Mucosa of descending colon (tissue), 3 donors: Measurements from ENCODE around the gene TUFT1. TPM values are rescaled to one million over a fixed set of nuclear protein-coding genes. Genes with fewer than 3 reads are reported as not detected.

Experiments
- ATAC-seq: fragments of 200-7000 bp; cut with Tn5 transposase; one replicate; pipeline ENCODE4 v1.9.1; 2020; ENCODE audit warnings: mild to moderate bottlenecking, moderate library complexity
- DNase-seq, 3 donors: peaks; one replicate each; pipeline ENCODE4 v3.0.0-alpha.2; 2020
- H3K36me3 ChIP-seq: fragments of 200-600 bp; one replicate; pipeline ENCODE4 v1.8.0; 2021; ENCODE audit warnings: low read depth, mild to moderate bottlenecking
- H3K4me1 ChIP-seq: fragments of 200-600 bp; one replicate; pipeline ENCODE4 v1.8.0; 2021; ENCODE audit warnings: low read depth, mild to moderate bottlenecking
- H3K4me3 ChIP-seq: fragments of 200-600 bp; one replicate; pipeline ENCODE4 v1.8.0; 2021; ENCODE audit warnings: mild to moderate bottlenecking
- H3K9me3 ChIP-seq: fragments of 200-600 bp; one replicate; pipeline ENCODE4 v1.8.0; 2021; ENCODE audit warnings: mild to moderate bottlenecking
- CTCF ChIP-seq: fragments of 200-600 bp; IDR thresholded peaks from one replicate; pipeline ENCODE4 v1.8.0; 2022; ENCODE audit warnings: antibody characterized with exemption, mild to moderate bottlenecking
- intact Hi-C, 2 donors: fragments of 100-400 bp; cut with DNase I in 1 of 2; cut with micrococcal nuclease in 1 of 2; formaldehyde crosslinking; loops; one replicate each; pipeline versions ENCODE4 v1.11.0 to v1.11.1; 2022; cut with DNase I, micrococcal nuclease
- total RNA-seq, 3 donors: library from RNA; stranded (reverse); fragmentation: NEBNext Ultra II Directional in 2 of 3; extraction: Animal tissue kit (Norgen Biotek cat#: 25700) in 2 of 3; gene quantifications; one replicate each; pipeline versions ENCODE4 v1.2.1 to v1.2.4, GENCODE V29; 2021 to 2023
- donor health status: DM: no; HTN: no; CAD: no; lungs with moderate emphysema.
- donor health status: DM: no; HTN: no; CAD: no.
- donor health status: DM: no; HTN: yes; CAD: no.

The TUFT1 gene
- total RNA-seq, 3 donors from 2014 or later: 20.2 to 38.0 (median 27.5) TPM

DNA sequence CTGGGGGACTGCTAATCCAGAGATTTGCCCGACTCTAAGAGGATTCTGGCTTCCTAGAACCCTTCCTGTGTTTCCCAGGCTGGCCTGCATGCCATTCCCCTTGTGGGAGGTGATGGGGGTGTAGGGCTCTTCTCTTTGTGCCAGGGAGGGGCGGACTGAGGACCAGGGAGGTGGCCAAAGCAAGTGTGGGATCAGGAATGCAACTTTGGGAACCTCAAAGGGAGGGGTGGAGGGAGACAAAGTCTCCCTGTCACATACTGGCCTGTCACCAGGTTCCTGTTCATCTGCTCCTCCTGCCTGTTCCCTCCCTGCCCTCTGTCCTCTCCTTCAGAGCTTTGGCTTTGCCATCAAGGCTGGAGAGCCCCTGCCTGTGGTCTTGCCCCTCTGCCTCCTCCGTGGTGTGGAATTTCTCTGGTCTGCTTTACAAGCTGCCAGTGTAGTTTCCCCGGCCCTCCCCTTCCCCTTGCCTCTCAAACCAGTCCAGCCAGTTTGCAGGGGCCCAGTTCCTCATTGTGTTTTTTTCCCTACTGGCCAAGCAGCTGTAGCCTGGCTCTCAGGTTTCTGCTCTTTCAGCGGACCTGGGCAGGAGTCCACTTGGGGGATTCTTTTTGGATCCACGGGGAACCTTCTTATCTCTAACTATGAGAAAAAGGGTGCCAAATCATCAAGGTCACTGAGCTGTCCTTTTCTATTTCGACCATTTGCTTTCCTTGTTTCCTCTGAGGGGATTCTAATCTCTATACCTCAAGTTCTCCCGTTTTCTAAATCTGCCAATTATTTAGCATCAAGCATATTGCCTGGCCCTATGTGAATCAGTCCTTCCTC, 27.1 kb upstream of the TUFT1 start:
- H3K36me3 ChIP-seq: no peaks in the 10 kb centered on the region
- no peak for TF ChIP-seq CTCF
- intact Hi-C loops: loop anchor here in 1 of 2 donors (10.0 kb wide), 1 partner anchor 68 kb away; no protein-coding TSS in a partner anchor
- peak overlapping the region; percentile 35 for H3K4me3 ChIP-seq
- no peaks in the 10 kb centered on the region for H3K9me3 ChIP-seq
- H3K4me1 ChIP-seq: peaks cover 12% of the 10 kb centered on the region
- DNase-seq (peak; percentile 83 to 87 (median 83)), ATAC-seq (peak; percentile 45)

DNA sequence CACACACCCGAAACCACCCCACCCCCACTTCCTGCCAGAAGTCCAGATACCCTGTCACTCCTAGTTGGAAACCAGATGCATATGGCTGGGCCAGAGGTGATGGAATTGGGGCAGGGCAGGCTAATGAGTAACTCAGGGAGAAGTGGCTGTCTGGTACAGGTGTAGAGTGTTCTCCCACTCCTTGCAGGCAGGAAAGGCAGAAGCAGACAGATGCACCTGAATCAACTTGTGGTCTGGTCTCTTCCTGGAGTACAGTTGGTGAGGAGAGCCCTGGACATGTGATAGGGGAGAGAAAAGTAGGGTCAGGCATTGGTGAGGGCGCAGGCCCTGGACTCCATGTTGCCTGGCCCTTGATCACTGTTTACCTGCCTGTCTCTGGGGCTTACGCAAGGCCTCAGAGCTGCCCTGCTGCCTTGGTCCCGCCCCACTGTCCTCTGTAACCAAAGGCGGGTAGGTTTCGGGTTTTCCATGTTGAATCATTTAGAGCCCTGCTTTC, 26.4 kb upstream of the TUFT1 start:
- no peak for TF ChIP-seq CTCF
- no peak overlapping the region for H3K4me3 ChIP-seq
- intact Hi-C loops: loop anchor here in 1 of 2 donors (10.0 kb wide), 1 partner anchor 69 kb away; no protein-coding TSS in a partner anchor
- ATAC-seq: peak; percentile 69
- no peaks in the 10 kb centered on the region for H3K36me3 ChIP-seq
- peaks cover 12% of the 10 kb centered on the region for H3K4me1 ChIP-seq
- H3K9me3 ChIP-seq: no peaks in the 10 kb centered on the region
- DNase-seq: peak; percentile 86 to 93 (median 86)

- no peak overlapping the region for H3K4me3 ChIP-seq
- intact Hi-C loops: loop anchor here in 1 of 2 donors (10.0 kb wide), 1 partner anchor 70 kb away; no protein-coding TSS in a partner anchor
- no peaks in the 10 kb centered on the region for H3K36me3 ChIP-seq
- H3K9me3 ChIP-seq: no peaks in the 10 kb centered on the region
- TF ChIP-seq CTCF: no peak
- peaks cover 12% of the 10 kb centered on the region for H3K4me1 ChIP-seq
- DNase-seq (peak in 1 of 3 donors; percentile 24), ATAC-seq (no peak)
These were observed 25.7 kb upstream of the TUFT1 start for GRCh38 chr1:151514366-151514765.

DNA sequence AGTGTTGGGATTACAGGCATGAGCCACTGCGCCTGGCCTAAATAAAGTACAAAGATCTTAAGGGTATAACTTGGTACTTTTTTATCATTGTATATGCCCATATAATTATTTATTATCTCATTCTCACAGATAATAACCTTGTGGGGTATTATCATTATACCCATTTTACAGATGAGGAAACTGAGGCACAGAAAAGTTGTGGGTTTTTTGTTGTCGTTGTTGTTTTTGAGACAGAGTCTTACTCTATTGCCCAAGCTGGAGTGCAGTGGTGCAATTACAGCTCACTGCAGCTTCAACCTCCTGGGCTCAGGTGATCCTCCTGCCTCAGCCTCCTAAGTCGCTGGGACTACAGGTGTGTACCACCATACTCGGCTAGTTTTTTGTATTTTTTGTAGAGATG, 24.8 kb upstream of the TUFT1 start:
- intact Hi-C loops: loop anchor here in 1 of 2 donors (10.0 kb wide), 1 partner anchor 70 kb away; no protein-coding TSS in a partner anchor
- TF ChIP-seq CTCF: no peak
- no peaks in the 10 kb centered on the region for H3K36me3 ChIP-seq
- peaks cover 11% of the 10 kb centered on the region for H3K4me1 ChIP-seq
- no peaks in the 10 kb centered on the region for H3K9me3 ChIP-seq
- DNase-seq: no peak
- no peak for ATAC-seq
- H3K4me3 ChIP-seq: no peak overlapping the region

GRCh38 chr1:151516031-151516511, 24.0 kb upstream of the TUFT1 start:
- H3K4me1 ChIP-seq: peaks cover 5% of the 10 kb centered on the region
- intact Hi-C loops: loop anchor here in 1 of 2 donors (10.0 kb wide), 1 partner anchor 71 kb away; no protein-coding TSS in a partner anchor
- no peak overlapping the region for H3K4me3 ChIP-seq
- no peak for TF ChIP-seq CTCF
- no peaks in the 10 kb centered on the region for H3K36me3 ChIP-seq
- DNase-seq (no peak), ATAC-seq (no peak)
- no peaks in the 10 kb centered on the region for H3K9me3 ChIP-seq
